ENCODE data around the gene VSTM5. TPM values are rescaled to one million over a fixed set of nuclear protein-coding genes. Genes with fewer than 3 reads are reported as not detected.

Gene VSTM5
- total RNA-seq, 4 donors from 2014 or later = 0.90 to 8.2 (median 2.7) TPM

DNA sequence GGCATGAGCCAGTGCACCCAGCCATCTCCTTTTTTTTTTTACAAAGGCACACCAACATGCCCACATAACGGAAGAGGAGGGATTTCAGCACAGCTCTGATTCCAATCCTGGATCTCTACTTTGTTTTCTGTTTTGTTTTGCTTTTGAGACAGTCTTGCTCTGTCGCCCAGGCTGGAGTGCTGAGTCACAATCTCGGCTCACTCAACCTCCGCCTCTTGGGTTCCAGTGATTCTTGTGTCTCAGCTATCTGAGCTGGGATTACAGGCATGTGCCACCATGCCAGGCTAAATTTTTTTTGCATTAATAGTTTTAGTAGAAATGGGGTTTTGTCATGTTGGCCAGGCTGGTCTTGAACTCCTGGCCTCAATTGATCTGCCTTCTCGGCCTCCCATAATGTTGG lies 28.1 kb downstream of the VSTM5 start:
- H3K27ac ChIP-seq = no peak overlapping the region
- TF ChIP-seq, protein P1, sequence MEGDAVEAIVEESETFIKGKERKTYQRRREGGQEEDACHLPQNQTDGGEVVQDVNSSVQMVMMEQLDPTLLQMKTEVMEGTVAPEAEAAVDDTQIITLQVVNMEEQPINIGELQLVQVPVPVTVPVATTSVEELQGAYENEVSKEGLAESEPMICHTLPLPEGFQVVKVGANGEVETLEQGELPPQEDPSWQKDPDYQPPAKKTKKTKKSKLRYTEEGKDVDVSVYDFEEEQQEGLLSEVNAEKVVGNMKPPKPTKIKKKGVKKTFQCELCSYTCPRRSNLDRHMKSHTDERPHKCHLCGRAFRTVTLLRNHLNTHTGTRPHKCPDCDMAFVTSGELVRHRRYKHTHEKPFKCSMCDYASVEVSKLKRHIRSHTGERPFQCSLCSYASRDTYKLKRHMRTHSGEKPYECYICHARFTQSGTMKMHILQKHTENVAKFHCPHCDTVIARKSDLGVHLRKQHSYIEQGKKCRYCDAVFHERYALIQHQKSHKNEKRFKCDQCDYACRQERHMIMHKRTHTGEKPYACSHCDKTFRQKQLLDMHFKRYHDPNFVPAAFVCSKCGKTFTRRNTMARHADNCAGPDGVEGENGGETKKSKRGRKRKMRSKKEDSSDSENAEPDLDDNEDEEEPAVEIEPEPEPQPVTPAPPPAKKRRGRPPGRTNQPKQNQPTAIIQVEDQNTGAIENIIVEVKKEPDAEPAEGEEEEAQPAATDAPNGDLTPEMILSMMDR (IDR thresholded peaks at IDR 0.05) = no peak
- no peak for TF ChIP-seq EP300 (IDR thresholded peaks at IDR 0.05)
- no peak for TF ChIP-seq POLR2A (IDR thresholded peaks at IDR 0.05)
- no peak overlapping the region for H3K4me3 ChIP-seq
- peaks cover 0 to 13% (median 0%) of the 10 kb centered on the region in 3 donors for H3K36me3 ChIP-seq
- H3K4me1 ChIP-seq = no peaks in the 10 kb centered on the region
- no peaks in the 10 kb centered on the region for H3K9me3 ChIP-seq
- 83 to 86% methylated on average over 5 of the region's 5 CpGs for WGBS, 2 donors
- DNase-seq (ENCODE audit: low spot score in 2 of 2) = no peak
- H3K27me3 ChIP-seq = no peaks in the 10 kb centered on the region

GRCh38 chr11:93821617-93822016 lies 28.8 kb downstream of the VSTM5 start:
- 25 to 33% methylated on average over 2 of the region's 2 CpGs for WGBS, 2 donors
- H3K36me3 ChIP-seq = peaks cover 0 to 16% (median 0%) of the 10 kb centered on the region in 3 donors
- H3K27me3 ChIP-seq = no peaks in the 10 kb centered on the region
- H3K9me3 ChIP-seq = no peaks in the 10 kb centered on the region
- DNase-seq (ENCODE audit: low spot score in 2 of 2) = no peak
- TF ChIP-seq, protein P1 (IDR thresholded peaks at IDR 0.05) = no peak
- TF ChIP-seq EP300 (IDR thresholded peaks at IDR 0.05) (no peak), POLR2A (IDR thresholded peaks at IDR 0.05) (no peak)
- no peak overlapping the region for H3K4me3 ChIP-seq
- H3K27ac ChIP-seq = no peak overlapping the region
- H3K4me1 ChIP-seq = no peaks in the 10 kb centered on the region

DNA sequence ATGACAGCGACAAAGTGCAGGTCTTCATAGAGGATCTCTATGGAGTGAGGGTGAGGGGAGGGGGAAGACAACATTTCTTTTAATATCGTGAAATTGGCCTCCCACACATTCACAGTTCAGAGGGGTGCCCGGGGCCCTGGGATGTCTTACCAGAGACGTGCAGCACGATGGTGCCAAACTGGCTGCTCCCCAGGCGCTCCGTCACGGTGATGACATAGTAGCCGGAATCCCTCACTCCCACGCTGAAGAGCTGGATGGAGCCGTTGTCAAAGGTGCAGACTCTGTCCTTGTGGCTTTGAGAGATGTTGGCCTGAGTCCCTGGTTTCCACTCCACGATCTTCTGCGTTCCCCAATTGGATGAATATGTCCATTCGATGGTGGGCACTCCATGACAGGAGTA lies 29.6 kb downstream of the VSTM5 start:
- H3K27me3 ChIP-seq = no peaks in the 10 kb centered on the region
- DNase-seq (ENCODE audit: low spot score in 2 of 2) = no peak
- WGBS, 2 donors = 96% methylated on average over 13 to 14 of the region's 14 CpGs
- no peaks in the 10 kb centered on the region for H3K9me3 ChIP-seq
- H3K4me3 ChIP-seq = no peak overlapping the region
- no peak for TF ChIP-seq EP300 (IDR thresholded peaks at IDR 0.05)
- TF ChIP-seq POLR2A (IDR thresholded peaks at IDR 0.05) = no peak
- TF ChIP-seq, protein P1 (IDR thresholded peaks at IDR 0.05) = no peak
- H3K4me1 ChIP-seq = no peaks in the 10 kb centered on the region
- H3K36me3 ChIP-seq = peaks cover 0 to 20% (median 0%) of the 10 kb centered on the region in 3 donors
- no peak overlapping the region for H3K27ac ChIP-seq

- H3K27ac ChIP-seq = no peak overlapping the region
- H3K9me3 ChIP-seq = no peaks in the 10 kb centered on the region
- H3K27me3 ChIP-seq = no peaks in the 10 kb centered on the region
- H3K4me3 ChIP-seq = no peak overlapping the region
- no peaks in the 10 kb centered on the region for H3K4me1 ChIP-seq
- TF ChIP-seq, protein P1 (IDR thresholded peaks at IDR 0.05) = no peak
- WGBS, 2 donors = 80% methylated on average over 8 of the region's 8 CpGs
- no peak for DNase-seq (ENCODE audit: low spot score in 2 of 2)
- peaks cover 0 to 27% (median 0%) of the 10 kb centered on the region in 3 donors for H3K36me3 ChIP-seq
These were observed 30.3 kb downstream of the VSTM5 start for GRCh38 chr11:93819966-93820695.

- DNase-seq (ENCODE audit: low spot score in 2 of 2) = no peak
- H3K4me3 ChIP-seq = no peak overlapping the region
- H3K27me3 ChIP-seq = no peaks in the 10 kb centered on the region
- no peaks in the 10 kb centered on the region for H3K4me1 ChIP-seq
- H3K9me3 ChIP-seq = no peaks in the 10 kb centered on the region
- no peak for TF ChIP-seq POLR2A (IDR thresholded peaks at IDR 0.05)
- TF ChIP-seq, protein P1 (IDR thresholded peaks at IDR 0.05) = no peak
- TF ChIP-seq EP300 (IDR thresholded peaks at IDR 0.05) = no peak
- H3K36me3 ChIP-seq = peaks cover 0 to 51% (median 4%) of the 10 kb centered on the region in 3 donors
- H3K27ac ChIP-seq = no peak overlapping the region
- WGBS, 2 donors = 73 to 80% methylated on average over 4 of the region's 4 CpGs
These were observed 32.7 kb downstream of the VSTM5 start for GRCh38 chr11:93817426-93818348.
